SKM-1 treated with dmso at 0.1 percent for 144 hours (cell line): Measurements from ENCODE around the gene OR13C5.
"Not testable (repeated sequence)": the region's sequence is repeated elsewhere in the genome, so short reads cannot be mapped to it uniquely, and the experiment has no call there.

Source experiments
- DNase-seq: peaks from one replicate; lab custom pipeline; 2025; ENCODE audit not compliant: unreplicated experiment; lab: John Stamatoyannopoulos, UW

The OR13C5 gene

GRCh38 chr9:104599313-104599712, at the start of gene OR13C5:
TSS of gene OR13C5 (minus strand) at chr9:104599413. CDS start at chr9:104599413, 0 bp downstream.
- DNase-seq = not testable (repeated sequence)

GRCh38 chr9:104635456-104635855, 36.2 kb upstream of the OR13C5 start:
- no peak for DNase-seq

- no peak for DNase-seq
These were observed 34.8 kb upstream of the OR13C5 start for GRCh38 chr9:104633976-104634520.

GRCh38 chr9:104625964-104626363, 26.8 kb upstream of the OR13C5 start:
- DNase-seq = not testable (repeated sequence)

- DNase-seq = no peak
These were observed 18.9 kb upstream of the OR13C5 start, which contains the start of gene OR13C9 for GRCh38 chr9:104618104-104618503. TSS of gene OR13C9 (minus strand) at chr9:104618204. CDS start at chr9:104618204, 0 bp downstream.

- no peak for DNase-seq
These were observed 18.2 kb upstream of the OR13C5 start for GRCh38 chr9:104617418-104617817.

- DNase-seq = no peak
These were observed 12.0 kb upstream of the OR13C5 start for GRCh38 chr9:104611213-104611612.

- no peak for DNase-seq
These were observed 9.1 kb upstream of the OR13C5 start for GRCh38 chr9:104608336-104608735.

- no peak for DNase-seq
These were observed 6.9 kb upstream of the OR13C5 start for GRCh38 chr9:104606152-104606551.

- not testable (repeated sequence) for DNase-seq
These were observed 6.3 kb upstream of the OR13C5 start, which contains the start of gene OR13C2 for GRCh38 chr9:104605527-104605926. TSS of gene OR13C2 (minus strand) at chr9:104605627. CDS start at chr9:104605627, 0 bp downstream.

GRCh38 chr9:104604801-104605200, 5.6 kb upstream of the OR13C5 start:
- DNase-seq = no peak

GRCh38 chr9:104598749-104599148, 464 bp downstream of the OR13C5 start:
- not testable (repeated sequence) for DNase-seq

- DNase-seq = no peak
These were observed 9.6 kb downstream of the OR13C5 start for GRCh38 chr9:104589626-104590025.

GRCh38 chr9:104586496-104587180, 12.6 kb downstream of the OR13C5 start:
- DNase-seq = no peak

GRCh38 chr9:104580562-104580961, 18.7 kb downstream of the OR13C5 start:
- DNase-seq = no peak

GRCh38 chr9:104577263-104577662, 21.9 kb downstream of the OR13C5 start:
- DNase-seq = no peak

- no peak for DNase-seq
These were observed 23.8 kb downstream of the OR13C5 start for GRCh38 chr9:104575456-104575855.

GRCh38 chr9:104572612-104573011, 26.6 kb downstream of the OR13C5 start:
- DNase-seq = no peak

GRCh38 chr9:104568868-104569267, 30.3 kb downstream of the OR13C5 start, which contains the start of gene OR13C8:
TSS of gene OR13C8 (plus strand) at chr9:104569168. CDS start at chr9:104569168, 0 bp downstream.
- DNase-seq = no peak

- DNase-seq = no peak
These were observed 34.9 kb downstream of the OR13C5 start for GRCh38 chr9:104564358-104564757.

GRCh38 chr9:104556830-104557634, 42.2 kb downstream of the OR13C5 start:
- no peak for DNase-seq

GRCh38 chr9:104555521-104555920, 43.7 kb downstream of the OR13C5 start:
- DNase-seq = no peak
